GM20000 (cell line): ENCODE results near the gene TFEC.

Source experiments
- DNase-seq: peaks from one replicate; pipeline ENCODE4 v3.0.0; 2012; ENCODE audit warnings: low spot score
- TF ChIP-seq, protein P1 (sequence below): IDR thresholded peaks from 2 replicates; pipeline ENCODE4 v1.5.1; 2012; ENCODE audit warnings: mild to moderate bottlenecking, control low read depth; ENCODE audit errors: extremely low read depth, missing control alignments

TFEC gene

DNA sequence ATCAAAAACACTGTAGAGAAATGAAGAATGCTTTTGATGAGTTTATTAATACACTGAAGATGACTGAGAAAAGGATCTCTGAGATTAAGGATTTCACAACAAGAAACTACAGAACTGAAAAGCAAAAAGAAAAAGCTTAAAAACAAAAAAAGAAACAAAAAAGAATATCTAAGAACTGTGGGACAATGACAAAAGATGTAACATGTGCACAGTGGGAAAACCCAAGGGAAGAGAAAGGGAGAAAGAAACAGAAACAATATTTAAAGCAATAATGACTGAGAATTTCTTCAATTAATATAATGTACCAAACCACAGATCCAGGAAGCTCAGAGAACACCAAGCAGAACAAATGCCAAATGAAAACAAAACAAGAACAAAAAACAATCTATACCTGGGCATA lies 42.2 kb downstream of the TFEC start:
- TF ChIP-seq, protein P1, sequence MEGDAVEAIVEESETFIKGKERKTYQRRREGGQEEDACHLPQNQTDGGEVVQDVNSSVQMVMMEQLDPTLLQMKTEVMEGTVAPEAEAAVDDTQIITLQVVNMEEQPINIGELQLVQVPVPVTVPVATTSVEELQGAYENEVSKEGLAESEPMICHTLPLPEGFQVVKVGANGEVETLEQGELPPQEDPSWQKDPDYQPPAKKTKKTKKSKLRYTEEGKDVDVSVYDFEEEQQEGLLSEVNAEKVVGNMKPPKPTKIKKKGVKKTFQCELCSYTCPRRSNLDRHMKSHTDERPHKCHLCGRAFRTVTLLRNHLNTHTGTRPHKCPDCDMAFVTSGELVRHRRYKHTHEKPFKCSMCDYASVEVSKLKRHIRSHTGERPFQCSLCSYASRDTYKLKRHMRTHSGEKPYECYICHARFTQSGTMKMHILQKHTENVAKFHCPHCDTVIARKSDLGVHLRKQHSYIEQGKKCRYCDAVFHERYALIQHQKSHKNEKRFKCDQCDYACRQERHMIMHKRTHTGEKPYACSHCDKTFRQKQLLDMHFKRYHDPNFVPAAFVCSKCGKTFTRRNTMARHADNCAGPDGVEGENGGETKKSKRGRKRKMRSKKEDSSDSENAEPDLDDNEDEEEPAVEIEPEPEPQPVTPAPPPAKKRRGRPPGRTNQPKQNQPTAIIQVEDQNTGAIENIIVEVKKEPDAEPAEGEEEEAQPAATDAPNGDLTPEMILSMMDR, result no peak
- DNase-seq, result no peak

- TF ChIP-seq, protein P1, result no peak
- no peak for DNase-seq
Measured at GRCh38 chr7:115987486-115987885, 43.1 kb downstream of the TFEC start.

DNA sequence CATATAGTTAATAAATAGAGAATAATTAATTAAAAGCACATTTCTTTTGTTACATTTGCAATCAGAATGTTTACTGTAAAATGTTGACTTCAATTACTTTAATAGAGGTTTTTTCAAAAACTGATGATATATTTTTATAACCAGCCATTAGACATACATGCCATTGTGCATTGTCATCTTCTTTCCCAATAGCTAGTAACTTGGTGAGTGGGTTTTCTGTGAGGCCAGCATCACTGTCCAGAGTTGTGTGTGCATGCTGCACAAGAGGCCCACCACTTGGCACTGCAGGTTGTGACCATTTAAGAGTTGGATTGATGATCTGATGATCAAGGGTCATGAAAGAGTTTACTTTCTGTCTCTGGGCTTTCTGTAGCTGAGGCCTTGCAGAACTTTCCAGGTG lies 46.5 kb downstream of the TFEC start:
- TF ChIP-seq, protein P1, result no peak
- DNase-seq, result no peak

DNA sequence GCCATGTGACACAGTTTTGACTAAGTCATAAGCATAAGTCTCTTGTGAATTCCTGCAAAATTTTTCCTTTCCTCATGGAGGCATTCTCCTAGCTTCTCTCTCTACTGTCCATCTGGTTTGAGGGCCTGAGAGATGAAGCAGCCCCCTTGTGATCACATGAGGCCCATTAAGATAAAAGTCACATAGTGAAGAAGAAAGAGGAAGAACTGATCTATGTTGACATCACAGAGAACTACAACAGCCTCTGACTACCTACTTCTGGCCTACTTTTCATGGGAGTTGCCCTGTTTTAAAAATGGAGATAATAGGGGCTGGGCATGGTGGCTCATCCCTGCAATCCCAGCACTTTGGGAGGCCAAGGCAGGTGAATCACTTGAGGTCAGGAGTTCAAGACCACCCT lies 50.4 kb downstream of the TFEC start:
- TF ChIP-seq, protein P1, result no peak

GRCh38 chr7:115976651-115977050 lies 53.9 kb downstream of the TFEC start:
- TF ChIP-seq, protein P1, result no peak
- no peak for DNase-seq

More for the DNA sequence above, 50.4 kb downstream of the TFEC start:
- DNase-seq, result no peak

- no peak for DNase-seq
- TF ChIP-seq, protein P1, result no peak
Measured at GRCh38 chr7:115975766-115976165, 54.8 kb downstream of the TFEC start.

DNA sequence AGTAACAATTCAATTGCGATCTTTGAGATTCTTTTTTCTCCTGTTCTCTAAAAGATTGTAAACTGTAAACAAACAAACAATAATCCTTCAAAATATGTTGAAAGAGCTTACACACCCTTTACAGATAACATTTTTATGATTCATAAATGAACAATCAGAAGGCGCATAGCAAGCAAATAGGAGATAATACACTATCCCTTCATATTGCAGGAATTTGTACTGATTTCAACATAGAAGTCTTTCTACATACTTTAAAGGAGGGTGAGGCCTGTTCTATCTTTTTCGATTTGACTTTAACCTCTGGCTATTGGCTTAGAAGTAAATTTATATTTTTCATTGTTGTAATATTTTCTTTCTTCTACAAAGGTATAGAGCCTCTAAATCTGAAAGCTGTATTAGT lies 57.2 kb downstream of the TFEC start:
- DNase-seq, result no peak
- TF ChIP-seq, protein P1, result no peak

GRCh38 chr7:115971506-115971905 lies 59.1 kb downstream of the TFEC start:
- TF ChIP-seq, protein P1, result no peak
- no peak for DNase-seq
